K562 (cell line): ENCODE data around the gene ACP4. TPM values are rescaled to one million over a fixed set of nuclear protein-coding genes. Genes with fewer than 3 reads are reported as not detected.

Experiments used
- ATAC-seq: fragments of 200-7000 bp; cut with Tn5 transposase; 3 replicates; pipeline ENCODE4 v1.9.1; 2020; ENCODE audit warnings: moderate library complexity
- BruUV-seq: library from RNA; stranded (reverse); fragments of 400-500 nt; replicated peaks from 2 replicates; lab custom pipeline; 2021; lab: Mats Ljungman, UMichigan
- CTCF ChIA-PET: fragments of 300-600 bp; formaldehyde crosslinking; extraction: SDS; loops from one replicate; lab custom pipeline; 2021; ENCODE audit warnings: low intra/inter-chr PET ratio; lab: Yijun Ruan, JAX
- POLR2A ChIA-PET: fragments of 300-600, 350-650 bp; sonication (Branson Sonifier 250); formaldehyde crosslinking; extraction: SDS; loops from one replicate; lab custom pipeline; 2021; ENCODE audit warnings: antibody characterized with exemption, inconsistent platforms; lab: Yijun Ruan, JAX
- DNase-seq, 4 experiments: peaks; one replicate each; pipeline versions ENCODE4 v3.0.0 to v3.0.0-alpha.2; 2011 to 2018; ENCODE audit warnings: low spot score in 3 of 4, mixed read lengths in 3 of 4; ENCODE audit errors: extremely low read depth in 1 of 4
- FAIRE-seq: peaks from 2 replicates; lab custom pipeline; 2011; peaks lifted over from hg19 to GRCh38; lab: Jason Lieb, UNC
- H2AFZ ChIP-seq: 2 replicates; pipeline ENCODE4 v1.6.0; 2011; ENCODE audit warnings: low read depth, low read length, control low read depth, inconsistent platforms
- H3K27ac ChIP-seq: fragments of 200-600 bp; 3 replicates; pipeline ENCODE4 v1.8.0; 2011; ENCODE audit warnings: low read depth, mild to moderate bottlenecking, control low read depth, inconsistent platforms, low read length, moderate library complexity, mixed read lengths; ENCODE audit errors: extremely low read depth
- H3K27me3 ChIP-seq, 2 experiments: fragments of 300-600 bp in 1 of 2; 2 replicates in 1 of 2; 3 replicates in 1 of 2; pipeline versions ENCODE4 v1.6.0 to v1.8.0; 2011; ENCODE audit warnings: inconsistent platforms in 2 of 2, low read length in 2 of 2, mild to moderate bottlenecking in 1 of 2, mixed read lengths in 1 of 2, moderate library complexity in 1 of 2; ENCODE audit not compliant: control insufficient read depth in 2 of 2, insufficient read depth in 2 of 2
- H3K36me3 ChIP-seq: fragments of 300-600 bp; 3 replicates; pipeline ENCODE4 v1.8.0; 2011; ENCODE audit warnings: mild to moderate bottlenecking, low read length, inconsistent platforms; ENCODE audit not compliant: control insufficient read depth, insufficient read depth
- H3K4me1 ChIP-seq, 2 experiments: fragments of 200-600 bp in 1 of 2; replicated peaks in 1 of 2; 2 replicates in 1 of 2; 3 replicates in 1 of 2; pipeline versions ENCODE4 v1.5.1 to v1.8.0; 2011; ENCODE audit warnings: inconsistent platforms in 2 of 2, low read length in 2 of 2, mild to moderate bottlenecking in 1 of 2, mixed read lengths in 1 of 2, moderate library complexity in 1 of 2; ENCODE audit not compliant: control insufficient read depth in 2 of 2, insufficient read depth in 2 of 2
- H3K4me2 ChIP-seq: 2 replicates; pipeline ENCODE4 v1.6.1; 2011; ENCODE audit warnings: low read length, control low read depth, inconsistent platforms, mixed read lengths; ENCODE audit not compliant: insufficient read depth
- H3K4me3 ChIP-seq: fragments of 200-600 bp; sonication (generic), shearing (Covaris generic); 2 replicates; pipeline ENCODE4 v1.5.1; 2016; ENCODE audit warnings: control low read depth, inconsistent platforms
- H3K79me2 ChIP-seq: fragments of 200-600 bp; 3 replicates; pipeline ENCODE4 v1.8.0; 2011; ENCODE audit warnings: low read length, inconsistent platforms; ENCODE audit not compliant: control insufficient read depth, insufficient read depth
- H3K9ac ChIP-seq, 2 experiments: 2 replicates each; pipeline versions ENCODE4 v1.6.0 to v1.6.1; 2011; ENCODE audit warnings: low read depth in 2 of 2, low read length in 2 of 2, control low read depth in 1 of 2, inconsistent platforms in 1 of 2, mild to moderate bottlenecking in 1 of 2, mixed read lengths in 1 of 2; ENCODE audit not compliant: insufficient read depth in 1 of 2
- H3K9me1 ChIP-seq: one replicate; pipeline ENCODE4 v1.6.0; 2011; ENCODE audit warnings: inconsistent platforms, mild to moderate bottlenecking, low read length, moderate library complexity; ENCODE audit not compliant: control insufficient read depth, insufficient read depth
- H3K9me3 ChIP-seq: replicated peaks from 2 replicates; pipeline ENCODE4 v1.5.1; 2011; ENCODE audit warnings: low read depth, low read length, inconsistent platforms; ENCODE audit not compliant: control insufficient read depth, insufficient read depth
- H4K20me1 ChIP-seq: replicated peaks from 2 replicates; pipeline ENCODE4 v1.6.1; 2011; ENCODE audit warnings: low read length, inconsistent platforms, mixed read lengths; ENCODE audit not compliant: control insufficient read depth, insufficient read depth
- ELF4 ChIP-seq: fragments of 450-650 bp; formaldehyde crosslinking; IDR thresholded peaks from 2 replicates; pipeline ENCODE4 v1.4.0; 2022; ENCODE audit warnings: missing genetic modification characterization
- ETV1 ChIP-seq: fragments of 450-650 bp; conservative IDR thresholded peaks from 2 replicates; pipeline ENCODE4 v1.6.1; 2016; ENCODE audit warnings: missing genetic modification characterization, control low read depth, low read depth, missing compliant biosample characterization
- FOXK1 ChIP-seq: sonication (generic); formaldehyde crosslinking; IDR thresholded peaks from 2 replicates; pipeline ENCODE4 v1.8.0; 2022; ENCODE audit warnings: missing genetic modification reagents, mild to moderate bottlenecking, borderline replicate concordance
- HIVEP1 ChIP-seq: fragments of 250-450 bp; sonication (Bioruptor Pico); IDR thresholded peaks from 2 replicates; pipeline ENCODE4 v1.4.0; 2020; ENCODE audit warnings: mild to moderate bottlenecking
- HNRNPUL1 ChIP-seq: fragments of 200-400 bp; formaldehyde crosslinking; IDR thresholded peaks from 2 replicates; pipeline ENCODE4 v1.6.1; 2017; ENCODE audit warnings: low read length
- JUNB ChIP-seq: fragments of 450-650 bp; formaldehyde crosslinking; conservative IDR thresholded peaks from 2 replicates; pipeline ENCODE4 v1.4.0; 2020; ENCODE audit warnings: mild to moderate bottlenecking
- LARP7 ChIP-seq: fragments of 450-650 bp; IDR thresholded peaks from 2 replicates; pipeline ENCODE4 v1.6.1; 2016
- MGA ChIP-seq: fragments of 450-650 bp; IDR thresholded peaks from 2 replicates; pipeline ENCODE4 v1.6.1; 2016; ENCODE audit warnings: mild to moderate bottlenecking, moderate library complexity
- PHTF2 ChIP-seq: fragments of 250-450 bp; sonication (Bioruptor Pico); IDR thresholded peaks from 2 replicates; pipeline ENCODE4 v1.5.0; 2021; ENCODE audit warnings: mild to moderate bottlenecking
- SRSF9 ChIP-seq: fragments of 200-400 bp; formaldehyde crosslinking; IDR thresholded peaks from 2 replicates; pipeline ENCODE4 v1.6.1; 2017; ENCODE audit warnings: low read depth, low read length, borderline replicate concordance
- ZBED1 ChIP-seq: IDR thresholded peaks from 2 replicates; pipeline ENCODE4 v1.6.1; 2014
- ZNF444 ChIP-seq: fragments of 250-450 bp; sonication (Bioruptor Pico); IDR thresholded peaks from 2 replicates; pipeline ENCODE4 v1.4.0; 2020; ENCODE audit warnings: mild to moderate bottlenecking, moderate library complexity
- WGBS: fragments of 100-300 bp; shearing (Covaris generic); methylation state at CpG from one replicate; pipeline ENCODE4 v1.1.6; 2016; ENCODE audit warnings: low coverage, mixed read lengths; ENCODE audit not compliant: insufficient coverage; ENCODE audit errors: missing lambda C conversion rate; 5-methylcytosine and 5-hydroxymethylcytosine counted together
- in situ Hi-C: fragments of 300-500 bp; cut with MboI; formaldehyde crosslinking; loops from 4 replicates; pipeline ENCODE4 v1.15.0; 2018; ENCODE audit warnings: inconsistent platforms, mixed read lengths
- intact Hi-C: fragments of 100-400 bp; cut with micrococcal nuclease; formaldehyde crosslinking; loops from 2 replicates; pipeline ENCODE4 v1.14.2; 2022
- polyA plus RNA-seq, 8 experiments: library from polyadenylated mRNA; depleted of rRNA in 4 of 8; stranded (reverse) in 5 of 8; unstranded in 3 of 8; fragments of >200 nt; fragmentation: Nextera tagmentation in 2 of 8; fragmentation: Illumina TruSeq in 1 of 8; extraction: Ambion mirVana in 2 of 8; extraction: Trizol in 1 of 8; gene quantifications; 2 replicates each; pipeline versions ENCODE4 v1.2.1 to v1.2.3, GENCODE V29; 2011 to 2014; ENCODE audit warnings: inconsistent platforms in 1 of 8, missing spikeins in 1 of 8
- total RNA-seq, 7 experiments: library from RNA; depleted of rRNA in 6 of 7; stranded (reverse); fragments of >200 nt in 6 of 7; fragmentation: Illumina TruSeq in 2 of 7; extraction: Trizol in 2 of 7; gene quantifications; 2 replicates each; pipeline versions ENCODE4 v1.2.1 to v1.2.3, GENCODE V29; 2011 to 2021; ENCODE audit warnings: low replicate concordance in 1 of 7

Gene ACP4
- total and polyA plus RNA-seq, 9 of the 15 experiments (the other 6 are each of a cell fraction or from before 2014, with no cell fraction given) = not detected

- intact Hi-C loops (loop anchor here (5.0 kb wide), 1 partner anchor 33 kb away; no protein-coding TSS in a partner anchor), in situ Hi-C loops (no loop called here)
- ChIA-PET CTCF (interaction anchor here (0.5 kb wide), 1 partner anchor 30 kb away, joined by 5 read pairs; no protein-coding TSS in a partner anchor), POLR2A (interaction anchor here (0.6 to 5.0 kb wide), 24 partner anchors 8 to 656 kb away, joined by 3 to 70 read pairs (median 5); partner anchors contain the start of genes KLK1, KLK2 and KLK8)
- DNase-seq (peak; percentile 68 to 84 (median 76)), FAIRE-seq (peak; percentile 37), ATAC-seq (peak; percentile 62)
- under 1% methylated on average over 36 of the region's 40 CpGs for WGBS
- H4K20me1 ChIP-seq = peaks cover 29% of the 10 kb centered on the region
- peak overlapping the region; percentile 99 for H3K4me3 ChIP-seq
- peaks cover 14 to 32% of the 10 kb centered on the region in 2 experiments; a peak in 4 of 5 replicates for H3K4me1 ChIP-seq
- H3K79me2 ChIP-seq = peaks cover 50% of the 10 kb centered on the region
- BruUV-seq = TSS peak; percentile 76
- H3K9me3 ChIP-seq = no peaks in the 10 kb centered on the region
- peaks cover 7% of the 10 kb centered on the region for H3K9me1 ChIP-seq
- peaks cover 48% of the 10 kb centered on the region for H3K36me3 ChIP-seq
- peak overlapping the region; percentile 100 for H2AFZ ChIP-seq
- H3K9ac ChIP-seq = peak overlapping the region; percentile 97 to 99
- H3K27ac ChIP-seq = peak overlapping the region; percentile 100
- H3K4me2 ChIP-seq = peak overlapping the region; percentile 99
- no peaks in the 10 kb centered on the region for H3K27me3 ChIP-seq
- TF ChIP-seq JUNB (CRISPR knock-in tag) = no peak
- no peak for TF ChIP-seq FOXK1 (CRISPR knock-in tag)
- no peak for TF ChIP-seq SRSF9
- TF ChIP-seq ETV1 (tag) = no peak
- TF ChIP-seq HNRNPUL1 = 0 out of 2 replicates have a peak, but pooled peaks have one; percentile 75
- no peak for TF ChIP-seq ELF4
- TF ChIP-seq LARP7 = no peak
- TF ChIP-seq HIVEP1 (CRISPR knock-in tag) = no peak
- TF ChIP-seq ZNF444 (CRISPR knock-in tag) = no peak
- no peak for TF ChIP-seq ZBED1
- TF ChIP-seq MGA = no peak
- TF ChIP-seq PHTF2 (CRISPR knock-in tag) = no peak
Measured at GRCh38 chr19:50803633-50804419, 13.6 kb downstream of the ACP4 start.
